H1 (cell line): ENCODE data around the gene CFAP20. TPM values are rescaled to one million over a fixed set of nuclear protein-coding genes. Genes with fewer than 3 reads are reported as not detected.
A peak's percentile ranks its signal among the peaks of the same experiment; 100 is the strongest.

Experiments used
- CTCF ChIA-PET: fragments of 300-600 bp; sonication (Branson Sonifier 250); formaldehyde crosslinking; loops from one replicate; lab custom pipeline; 2021; ENCODE audit not compliant: partially characterized antibody; lab: Charles Lee
- POLR2A ChIA-PET: fragments of 300-600 bp; sonication (Branson Sonifier 250); formaldehyde crosslinking; loops from one replicate; lab custom pipeline; 2021; ENCODE audit warnings: inconsistent platforms; ENCODE audit not compliant: partially characterized antibody; lab: Charles Lee
- DNase-seq, 2 experiments: peaks; one replicate each; pipeline versions ENCODE4 v3.0.0 to v3.0.0-alpha.2; 2010 to 2022; ENCODE audit warnings: low spot score in 2 of 2, low read depth in 1 of 2, mixed read lengths in 1 of 2
- FAIRE-seq: peaks from 2 replicates; lab custom pipeline; 2011; peaks lifted over from hg19 to GRCh38; lab: Jason Lieb, UNC
- H2AFZ ChIP-seq: 2 replicates; pipeline ENCODE4 v1.8.1; 2012; ENCODE audit warnings: low read length, inconsistent platforms
- H2AK5ac ChIP-seq: 2 replicates; pipeline ENCODE4 v1.6.1; 2013; ENCODE audit warnings: low read depth, low read length
- H2BK120ac ChIP-seq: replicated peaks from 2 replicates; pipeline ENCODE3; 2013; ENCODE audit warnings: low read depth, low read length, inconsistent platforms
- H2BK12ac ChIP-seq: 2 replicates; pipeline ENCODE4 v1.6.1; 2013; ENCODE audit warnings: low read depth, low read length
- H2BK15ac ChIP-seq: 2 replicates; pipeline ENCODE4 v1.6.1; 2013; ENCODE audit warnings: low read length
- H2BK20ac ChIP-seq: 2 replicates; pipeline ENCODE4 v1.6.1; 2013; ENCODE audit warnings: low read length
- H2BK5ac ChIP-seq: 2 replicates; pipeline ENCODE4 v1.6.1; 2013; ENCODE audit warnings: low read depth, low read length
- H3K14ac ChIP-seq: 2 replicates; pipeline ENCODE4 v1.6.1; 2013; ENCODE audit warnings: inconsistent platforms; ENCODE audit not compliant: insufficient read length
- H3K18ac ChIP-seq: 2 replicates; pipeline ENCODE4 v1.6.1; 2013; ENCODE audit warnings: low read length; ENCODE audit errors: extremely low read depth
- H3K23ac ChIP-seq: 2 replicates; pipeline ENCODE4 v1.6.1; 2013; ENCODE audit warnings: inconsistent platforms; ENCODE audit not compliant: insufficient read length
- H3K23me2 ChIP-seq: 2 replicates; pipeline ENCODE4 v1.6.1; 2013; ENCODE audit warnings: low read depth, low read length
- H3K27ac ChIP-seq: 2 replicates; pipeline ENCODE4 v1.6.1; 2011; ENCODE audit warnings: low read depth, low read length, inconsistent platforms
- H3K27me3 ChIP-seq, 4 experiments: replicated peaks in 1 of 4; 1 replicate in 1 of 4; 2 replicates in 3 of 4; pipeline versions ENCODE4 v1.6.1 to v1.8.1; 2011 to 2013; ENCODE audit warnings: low read length in 3 of 4, mild to moderate bottlenecking in 3 of 4, inconsistent platforms in 2 of 4, mixed read lengths in 2 of 4, moderate library complexity in 1 of 4; ENCODE audit not compliant: control insufficient read depth in 3 of 4, insufficient read depth in 3 of 4; ENCODE audit errors: extremely low read depth in 1 of 4
- H3K36me3 ChIP-seq, 4 experiments: 2 replicates each; pipeline versions ENCODE4 v1.6.1 to v1.8.1; 2011 to 2013; ENCODE audit warnings: mild to moderate bottlenecking in 4 of 4, low read length in 3 of 4, moderate library complexity in 2 of 4, control low read depth in 1 of 4, inconsistent platforms in 1 of 4; ENCODE audit not compliant: insufficient read depth in 4 of 4, control insufficient read depth in 2 of 4
- H3K4ac ChIP-seq: replicated peaks from 2 replicates; pipeline ENCODE3; 2013; ENCODE audit warnings: low read length, low read depth, mixed read lengths, inconsistent platforms; ENCODE audit not compliant: insufficient read length
- H3K4me1 ChIP-seq, 4 experiments: replicated peaks in 1 of 4; 1 replicate in 1 of 4; 2 replicates in 3 of 4; pipeline versions ENCODE4 v1.6.1 to v1.8.1; 2011 to 2013; ENCODE audit warnings: low read length in 3 of 4, inconsistent platforms in 2 of 4, mixed read lengths in 1 of 4; ENCODE audit not compliant: insufficient read depth in 4 of 4, control insufficient read depth in 3 of 4
- H3K4me2 ChIP-seq, 2 experiments: 2 replicates each; pipeline versions ENCODE4 v1.6.1 to v1.8.1; 2011 to 2013; ENCODE audit warnings: low read depth in 2 of 2, low read length in 2 of 2, control low read depth in 1 of 2, inconsistent platforms in 1 of 2, mild to moderate bottlenecking in 1 of 2; ENCODE audit not compliant: insufficient read depth in 1 of 2
- H3K4me3 ChIP-seq, 4 experiments: fragments of 200-600, 300-600 bp in 1 of 4; sonication (generic), shearing (Covaris generic), sonication (Bioruptor Twin) in 1 of 4; 2 replicates each; pipeline versions ENCODE4 v1.5.1 to v1.8.1; 2011 to 2016; ENCODE audit warnings: low read length in 4 of 4, low read depth in 3 of 4, control low read depth in 2 of 4, inconsistent platforms in 2 of 4, mild to moderate bottlenecking in 2 of 4, mixed read lengths in 1 of 4, moderate library complexity in 1 of 4; ENCODE audit not compliant: insufficient read depth in 2 of 4; ENCODE audit errors: extremely low read depth in 1 of 4
- H3K56ac ChIP-seq: replicated peaks from 2 replicates; pipeline ENCODE3; 2013; ENCODE audit warnings: low read depth, mild to moderate bottlenecking, mixed read lengths, low read length, inconsistent platforms; ENCODE audit not compliant: insufficient read length
- H3K79me1 ChIP-seq: 2 replicates; pipeline ENCODE4 v1.6.1; 2013; ENCODE audit warnings: low read depth, low read length, control low read depth
- H3K79me2 ChIP-seq, 2 experiments: 2 replicates each; pipeline versions ENCODE4 v1.6.1 to v1.8.1; 2012 to 2013; ENCODE audit warnings: low read length in 2 of 2, mild to moderate bottlenecking in 2 of 2, inconsistent platforms in 1 of 2; ENCODE audit not compliant: insufficient read depth in 2 of 2, control insufficient read depth in 1 of 2
- H3K9ac ChIP-seq, 4 experiments: replicated peaks in 1 of 4; 1 replicate in 1 of 4; 2 replicates in 3 of 4; pipeline versions ENCODE4 v1.6.1 to v1.8.1; 2011 to 2013; ENCODE audit warnings: low read depth in 3 of 4, low read length in 3 of 4, control low read depth in 2 of 4, mild to moderate bottlenecking in 2 of 4, moderate library complexity in 2 of 4, inconsistent platforms in 1 of 4; ENCODE audit errors: extremely low read depth in 1 of 4
- H3K9me3 ChIP-seq, 2 experiments: 2 replicates each; pipeline versions ENCODE4 v1.6.1 to v1.8.1; 2012 to 2013; ENCODE audit warnings: mild to moderate bottlenecking in 2 of 2, moderate library complexity in 2 of 2, control low read depth in 1 of 2, inconsistent platforms in 1 of 2, low read depth in 1 of 2, low read length in 1 of 2, mixed read lengths in 1 of 2; ENCODE audit not compliant: insufficient read depth in 2 of 2
- H4K20me1 ChIP-seq, 2 experiments: replicated peaks in 1 of 2; 2 replicates each; pipeline versions ENCODE3 to v1.8.1; 2011 to 2013; ENCODE audit warnings: inconsistent platforms in 2 of 2, low read length in 2 of 2, mild to moderate bottlenecking in 1 of 2; ENCODE audit not compliant: insufficient read depth in 2 of 2, control insufficient read depth in 1 of 2
- H4K5ac ChIP-seq: 2 replicates; pipeline ENCODE4 v1.6.1; 2013; ENCODE audit warnings: low read length, low read depth, mixed read lengths, inconsistent platforms; ENCODE audit not compliant: insufficient read length
- H4K8ac ChIP-seq: 2 replicates; pipeline ENCODE4 v1.8.0; 2013; ENCODE audit warnings: mild to moderate bottlenecking, moderate library complexity, low read length, inconsistent platforms; ENCODE audit not compliant: insufficient read depth; ENCODE audit errors: extremely low read depth
- H4K91ac ChIP-seq: replicated peaks from 2 replicates; pipeline ENCODE3; 2013; ENCODE audit warnings: low read length, mixed read lengths, inconsistent platforms; ENCODE audit not compliant: insufficient read length
- EGR1 ChIP-seq: IDR thresholded peaks from 2 replicates; pipeline ENCODE4 v1.6.1; 2011; ENCODE audit warnings: low read depth, low read length, borderline replicate concordance
- WGBS, 2 experiments: shearing (Covaris generic) in 1 of 2; methylation state at CpG; one replicate each; pipeline versions ENCODE4 v1.1.6 to v1.1.7; 2013 to 2015; ENCODE audit warnings: low lambda C conversion rate in 2 of 2, mixed read lengths in 2 of 2, inconsistent platforms in 1 of 2, low coverage in 1 of 2, missing lambda C conversion rate in 1 of 2; ENCODE audit not compliant: insufficient replicate concordance in 2 of 2, insufficient coverage in 1 of 2, insufficient read length in 1 of 2; ENCODE audit errors: extremely low coverage in 1 of 2, missing lambda C conversion rate in 1 of 2; 5-methylcytosine and 5-hydroxymethylcytosine counted together
- polyA plus RNA-seq, 7 experiments: library from polyadenylated mRNA; depleted of rRNA in 3 of 7; stranded (reverse) in 5 of 7; unstranded in 2 of 7; fragments of >200 nt in 5 of 7; fragments of 200-250 nt in 2 of 7; gene quantifications; 1 replicate in 5 of 7; 2 replicates in 1 of 7; 4 replicates in 1 of 7; pipeline versions ENCODE4 v1.2.1 to v1.2.3, GENCODE V29; 2011 to 2013; ENCODE audit warnings: missing spikeins in 2 of 7, mixed read lengths in 2 of 7
- total RNA-seq: library from RNA; stranded (reverse); fragmentation: NEBNext Ultra II Directional; extraction: Animal tissue kit (Norgen Biotek cat#: 25700); gene quantifications from 2 replicates; pipeline ENCODE4 v1.2.1, GENCODE V29; 2021

CFAP20 gene
- total and polyA plus RNA-seq, 2 of the 8 experiments (the other 6 are each of a cell fraction or from before 2014, with no cell fraction given): 45.6 to 65.4 TPM

- FAIRE-seq (no peak), DNase-seq (peak in 1 of 2 experiments; percentile 35)
- Histone ChIP-seq H4K5ac (no peak overlapping the region), H3K4me1 (no peaks in the 10 kb centered on the region; a peak in 1 of 7 replicates), H3K18ac (no peak overlapping the region), H2BK15ac (no peak overlapping the region), H2BK12ac (no peak overlapping the region), H3K79me1 (no peaks in the 10 kb centered on the region), H3K23ac (no peak overlapping the region), H3K36me3 (peaks cover 16 to 29% (median 24%) of the 10 kb centered on the region in 4 experiments), H3K9me3 (no peaks in the 10 kb centered on the region), H4K8ac (no peak overlapping the region), H2AFZ (no peak overlapping the region), H3K27me3 (no peaks in the 10 kb centered on the region), H3K79me2 (no peaks in the 10 kb centered on the region), H3K14ac (no peak overlapping the region), H2BK20ac (no peak overlapping the region), H3K4me3 (no peak overlapping the region), H2AK5ac (no peak overlapping the region), H2BK5ac (no peak overlapping the region), H3K4me2 (no peak overlapping the region), H4K91ac (no peak overlapping the region), H3K4ac (no peak overlapping the region), H3K23me2 (no peaks in the 10 kb centered on the region), H3K27ac (no peak overlapping the region), H2BK120ac (no peak overlapping the region), H3K56ac (no peak overlapping the region), H4K20me1 (peaks cover 0 to 2% of the 10 kb centered on the region in 2 experiments), H3K9ac (no peak overlapping the region)
- CTCF ChIA-PET: interaction anchor here (0.8 kb wide), 1 partner anchor 38 kb away, joined by 3 read pairs; no protein-coding TSS in a partner anchor
- POLR2A ChIA-PET: interaction anchor here (0.6 kb wide), 1 partner anchor 15 kb away, joined by 3 read pairs; no protein-coding TSS in a partner anchor
- WGBS, 2 experiments: 87% methylated on average over 3 of the region's 3 CpGs; no CpG with 5 or more reads in 1 of the 2 experiments
- TF ChIP-seq EGR1: no peak
Measured at GRCh38 chr16:58158725-58159124, 29.5 kb upstream of the CFAP20 start.
